ENCODE measurements around the gene TTC38.

Gene TTC38

DNA sequence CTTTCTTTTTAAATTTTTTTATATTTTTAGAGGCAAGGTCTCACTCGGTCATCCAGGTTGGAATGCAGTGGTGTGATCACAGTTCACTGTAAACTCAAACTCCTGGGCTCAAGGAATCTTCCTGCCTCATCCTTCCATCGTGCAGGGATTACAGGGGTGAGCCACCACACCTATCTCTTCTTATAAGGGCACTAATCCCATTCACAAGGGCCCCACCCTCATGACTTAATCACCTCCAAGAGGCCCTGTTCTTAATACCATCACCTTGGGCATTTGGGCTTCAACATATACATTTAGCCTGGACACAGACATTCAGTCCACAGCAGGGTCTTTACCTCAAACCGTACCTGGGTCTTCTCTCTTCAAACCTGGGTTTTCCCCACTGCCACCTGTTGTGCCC lies 24.4 kb downstream of the TTC38 start:
- TF ChIP-seq, protein P1, sequence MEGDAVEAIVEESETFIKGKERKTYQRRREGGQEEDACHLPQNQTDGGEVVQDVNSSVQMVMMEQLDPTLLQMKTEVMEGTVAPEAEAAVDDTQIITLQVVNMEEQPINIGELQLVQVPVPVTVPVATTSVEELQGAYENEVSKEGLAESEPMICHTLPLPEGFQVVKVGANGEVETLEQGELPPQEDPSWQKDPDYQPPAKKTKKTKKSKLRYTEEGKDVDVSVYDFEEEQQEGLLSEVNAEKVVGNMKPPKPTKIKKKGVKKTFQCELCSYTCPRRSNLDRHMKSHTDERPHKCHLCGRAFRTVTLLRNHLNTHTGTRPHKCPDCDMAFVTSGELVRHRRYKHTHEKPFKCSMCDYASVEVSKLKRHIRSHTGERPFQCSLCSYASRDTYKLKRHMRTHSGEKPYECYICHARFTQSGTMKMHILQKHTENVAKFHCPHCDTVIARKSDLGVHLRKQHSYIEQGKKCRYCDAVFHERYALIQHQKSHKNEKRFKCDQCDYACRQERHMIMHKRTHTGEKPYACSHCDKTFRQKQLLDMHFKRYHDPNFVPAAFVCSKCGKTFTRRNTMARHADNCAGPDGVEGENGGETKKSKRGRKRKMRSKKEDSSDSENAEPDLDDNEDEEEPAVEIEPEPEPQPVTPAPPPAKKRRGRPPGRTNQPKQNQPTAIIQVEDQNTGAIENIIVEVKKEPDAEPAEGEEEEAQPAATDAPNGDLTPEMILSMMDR (IDR thresholded peaks at IDR 0.05; ENCODE audit: borderline replicate concordance, control extremely low read depth, extremely low read depth, insufficient read depth, missing control alignments): no peak
- DNase-seq (ENCODE audit: low spot score): no peak
- in situ Hi-C loops (cut with MboI; ENCODE audit: low sequenced_read_pairs, unreplicated experiment): no loop called here

DNA sequence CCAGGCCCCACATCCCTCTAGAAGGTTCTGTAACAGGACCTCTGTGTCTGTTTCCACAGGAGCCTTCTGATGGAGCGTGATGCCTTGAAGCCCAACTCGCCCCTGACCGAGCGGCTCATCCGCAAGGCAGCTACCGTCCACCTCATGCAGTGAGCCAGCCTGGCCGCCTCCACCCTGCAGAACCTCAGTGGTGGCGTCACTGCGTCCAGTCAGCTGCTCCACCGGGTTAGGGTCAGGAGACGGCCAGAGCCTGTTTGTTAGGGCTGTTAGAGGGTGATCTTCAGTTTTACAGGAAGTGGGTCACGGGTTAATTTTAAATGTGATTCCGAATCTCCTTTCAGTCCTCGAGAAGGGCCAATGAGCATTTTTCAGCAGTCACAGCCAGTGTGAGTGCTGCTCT lies 24.9 kb downstream of the TTC38 start:
- in situ Hi-C loops (cut with MboI; ENCODE audit: low sequenced_read_pairs, unreplicated experiment): no loop called here
- no peak for DNase-seq (ENCODE audit: low spot score)
- TF ChIP-seq, protein P1 (IDR thresholded peaks at IDR 0.05; ENCODE audit: borderline replicate concordance, control extremely low read depth, extremely low read depth, insufficient read depth, missing control alignments): no peak

DNA sequence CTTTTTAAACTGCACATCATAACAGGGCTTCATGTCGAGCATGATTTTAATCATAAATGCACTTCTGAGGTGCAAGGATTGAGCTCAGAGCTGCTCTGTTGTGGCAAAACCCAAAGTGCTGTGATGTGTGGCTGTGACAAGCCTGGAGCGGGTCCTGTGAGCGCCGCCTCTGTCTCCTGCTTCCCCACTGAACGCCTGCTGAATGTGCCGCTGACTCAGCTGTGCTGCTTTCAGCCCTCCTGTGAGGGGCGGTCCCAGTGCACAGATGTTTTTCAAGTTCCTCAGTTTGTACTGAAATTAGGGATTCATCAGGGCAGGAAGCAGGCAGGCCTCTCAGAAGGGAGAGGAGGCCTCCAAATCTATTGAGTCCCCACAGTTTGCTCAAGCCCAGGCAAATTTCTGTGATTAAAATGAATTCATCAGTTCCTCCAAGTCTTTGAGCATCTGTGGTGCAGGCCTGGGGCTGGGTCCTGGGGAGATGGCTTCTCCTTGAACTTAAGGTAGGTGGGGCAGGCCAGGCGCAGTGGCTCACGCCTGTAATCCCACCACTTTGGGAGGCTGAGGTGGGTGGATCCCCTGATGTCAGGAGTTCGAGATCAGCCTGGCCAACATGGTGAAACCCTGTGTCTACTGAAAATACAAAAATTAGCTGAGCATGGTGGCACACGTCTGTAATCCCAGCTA lies 25.9 kb downstream of the TTC38 start:
- TF ChIP-seq, protein P1 (IDR thresholded peaks at IDR 0.05; ENCODE audit: borderline replicate concordance, control extremely low read depth, extremely low read depth, insufficient read depth, missing control alignments): no peak
- in situ Hi-C loops (cut with MboI; ENCODE audit: low sequenced_read_pairs, unreplicated experiment): no loop called here
- DNase-seq (ENCODE audit: low spot score): no peak

DNA sequence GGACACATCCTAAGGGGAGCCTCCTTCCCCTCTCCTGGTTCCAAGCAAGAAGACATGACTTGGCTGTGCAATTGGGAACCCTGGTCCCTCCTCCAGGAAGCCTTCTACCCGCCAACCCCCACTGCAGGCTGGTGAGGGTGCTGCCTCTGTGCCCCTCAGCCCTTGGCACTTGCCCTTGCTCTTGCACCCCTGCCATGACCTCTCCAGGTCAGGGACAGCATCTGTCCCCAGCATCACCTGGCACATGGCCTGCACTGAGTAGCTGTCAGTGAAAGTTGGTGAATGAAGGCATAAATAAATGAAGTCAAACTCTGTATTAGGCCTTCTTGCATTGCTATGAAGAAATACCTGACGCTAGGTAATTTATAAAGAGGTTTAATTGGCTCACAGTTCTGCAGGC lies 27.0 kb downstream of the TTC38 start:
- in situ Hi-C loops (cut with MboI; ENCODE audit: low sequenced_read_pairs, unreplicated experiment): no loop called here
- TF ChIP-seq, protein P1 (IDR thresholded peaks at IDR 0.05; ENCODE audit: borderline replicate concordance, control extremely low read depth, extremely low read depth, insufficient read depth, missing control alignments): no peak
- DNase-seq (ENCODE audit: low spot score): no peak

DNA sequence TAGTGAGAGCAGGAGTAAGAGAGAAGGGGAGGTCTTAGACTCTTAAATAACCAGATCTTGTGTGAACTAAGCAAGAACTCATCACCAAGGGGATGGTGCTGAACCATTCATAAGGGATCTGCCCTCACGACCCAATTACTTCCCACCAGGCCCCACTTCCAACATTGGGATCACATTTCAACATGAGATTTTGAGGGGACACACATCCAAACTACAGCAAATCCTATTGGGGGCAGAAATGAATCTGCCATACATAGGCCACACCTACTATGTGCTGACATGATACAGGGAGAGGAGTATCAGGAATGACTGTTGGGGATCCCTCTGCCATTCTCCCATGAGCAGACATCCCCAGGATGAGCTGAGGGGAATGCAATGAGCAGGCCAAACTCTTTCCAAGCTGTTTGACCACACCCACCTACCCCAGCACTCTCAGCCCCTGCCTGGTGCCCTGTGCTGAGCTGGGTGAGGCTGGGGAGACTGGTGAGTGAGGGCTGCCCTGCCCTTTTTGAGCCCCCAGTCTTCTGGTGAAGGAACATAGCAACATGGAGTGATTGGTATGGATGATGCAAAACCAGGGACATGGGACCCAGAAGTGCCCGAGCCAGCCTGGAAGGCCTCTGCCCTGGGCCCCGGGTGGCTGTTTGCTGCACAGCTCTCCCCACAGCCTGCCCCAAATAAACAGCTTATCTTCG lies 27.6 kb downstream of the TTC38 start:
- TF ChIP-seq, protein P1 (IDR thresholded peaks at IDR 0.05; ENCODE audit: borderline replicate concordance, control extremely low read depth, extremely low read depth, insufficient read depth, missing control alignments): no peak
- DNase-seq (ENCODE audit: low spot score): no peak
- in situ Hi-C loops (cut with MboI; ENCODE audit: low sequenced_read_pairs, unreplicated experiment): no loop called here

DNA sequence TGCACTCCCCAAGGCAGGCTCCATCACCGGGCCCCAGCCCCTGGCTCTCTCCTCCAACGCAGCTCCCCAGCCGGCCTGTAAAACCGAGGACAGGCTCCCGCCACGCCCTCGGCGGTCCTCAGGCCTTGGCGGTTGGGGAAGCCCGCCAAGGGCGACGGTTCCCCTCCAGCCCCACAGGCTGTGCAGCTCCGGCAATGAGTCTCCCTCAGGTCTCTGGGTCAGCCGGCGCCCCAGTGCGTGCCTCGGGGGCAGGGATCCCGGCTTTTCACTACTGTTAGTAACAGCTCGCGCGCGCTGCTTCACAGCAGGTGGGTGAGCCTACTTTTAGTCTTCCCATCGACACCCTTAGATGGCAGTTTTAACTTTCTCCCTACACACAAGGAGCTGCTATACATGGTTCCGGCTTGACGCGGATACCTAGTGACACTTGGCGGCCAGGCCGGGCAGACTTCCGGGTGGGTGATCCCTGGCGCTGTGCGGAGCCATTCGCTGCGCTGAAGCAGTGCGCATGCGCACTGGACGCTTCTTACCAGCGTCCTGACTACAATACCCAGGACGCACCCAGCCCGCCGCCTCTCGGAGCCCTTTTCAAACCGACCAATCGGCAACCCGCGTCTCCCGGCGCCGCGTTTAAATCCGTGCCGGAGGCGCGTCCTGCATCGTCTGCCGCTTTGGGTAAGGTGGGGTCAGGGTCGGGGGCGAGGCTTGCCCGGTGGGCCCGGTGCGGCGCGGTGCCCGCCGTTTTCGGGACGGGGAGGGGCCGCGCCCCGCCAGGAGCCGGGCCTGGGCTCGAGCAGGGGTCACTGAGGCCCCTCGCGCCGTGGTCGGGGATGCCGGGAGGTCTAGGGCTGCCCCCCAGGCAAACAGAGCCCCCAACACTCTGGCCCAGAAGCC lies 28.7 kb downstream of the TTC38 start, which contains the start of gene GTSE1:
GTSE1 (plus strand) TSS at position 614 of the 894 bp plus-strand sequence. CDS start 531 bp downstream, outside the sequence.
- in situ Hi-C loops (cut with MboI; ENCODE audit: low sequenced_read_pairs, unreplicated experiment): no loop called here
- peak; percentile 100 for DNase-seq (ENCODE audit: low spot score)
- TF ChIP-seq, protein P1 (IDR thresholded peaks at IDR 0.05; ENCODE audit: borderline replicate concordance, control extremely low read depth, extremely low read depth, insufficient read depth, missing control alignments): peak; percentile 27

Measured in GM13976 (cell line).